ENCODE data around the gene SEZ6.

DNA sequence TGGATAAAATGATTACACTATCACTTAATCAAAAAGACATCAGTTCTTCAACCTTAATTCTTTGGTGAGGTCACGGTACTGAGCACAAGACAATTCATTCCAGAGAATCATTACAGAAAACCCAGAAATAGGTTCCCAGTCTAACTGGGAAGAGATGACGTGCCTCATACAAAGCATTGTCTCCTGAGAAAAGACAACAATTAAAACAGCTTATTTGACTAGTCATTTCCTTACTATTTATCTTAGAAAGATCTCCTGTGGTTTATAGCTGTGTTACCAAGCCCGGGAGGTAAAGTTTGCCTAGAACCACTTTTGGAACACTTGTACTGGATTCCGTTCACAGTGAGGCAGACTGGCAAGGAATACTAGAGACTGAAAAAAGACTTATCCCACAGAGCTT, 59.6 kb downstream of the SEZ6 start:
- no peak for TF ChIP-seq POLR2AphosphoS5 (IDR thresholded peaks at IDR 0.05)
- TF ChIP-seq, protein P1, sequence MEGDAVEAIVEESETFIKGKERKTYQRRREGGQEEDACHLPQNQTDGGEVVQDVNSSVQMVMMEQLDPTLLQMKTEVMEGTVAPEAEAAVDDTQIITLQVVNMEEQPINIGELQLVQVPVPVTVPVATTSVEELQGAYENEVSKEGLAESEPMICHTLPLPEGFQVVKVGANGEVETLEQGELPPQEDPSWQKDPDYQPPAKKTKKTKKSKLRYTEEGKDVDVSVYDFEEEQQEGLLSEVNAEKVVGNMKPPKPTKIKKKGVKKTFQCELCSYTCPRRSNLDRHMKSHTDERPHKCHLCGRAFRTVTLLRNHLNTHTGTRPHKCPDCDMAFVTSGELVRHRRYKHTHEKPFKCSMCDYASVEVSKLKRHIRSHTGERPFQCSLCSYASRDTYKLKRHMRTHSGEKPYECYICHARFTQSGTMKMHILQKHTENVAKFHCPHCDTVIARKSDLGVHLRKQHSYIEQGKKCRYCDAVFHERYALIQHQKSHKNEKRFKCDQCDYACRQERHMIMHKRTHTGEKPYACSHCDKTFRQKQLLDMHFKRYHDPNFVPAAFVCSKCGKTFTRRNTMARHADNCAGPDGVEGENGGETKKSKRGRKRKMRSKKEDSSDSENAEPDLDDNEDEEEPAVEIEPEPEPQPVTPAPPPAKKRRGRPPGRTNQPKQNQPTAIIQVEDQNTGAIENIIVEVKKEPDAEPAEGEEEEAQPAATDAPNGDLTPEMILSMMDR (IDR thresholded peaks at IDR 0.05), result no peak

Measured in esophagus muscularis mucosa (tissue), 3 donors.